ENCODE results near the gene NR1D2.

DNA sequence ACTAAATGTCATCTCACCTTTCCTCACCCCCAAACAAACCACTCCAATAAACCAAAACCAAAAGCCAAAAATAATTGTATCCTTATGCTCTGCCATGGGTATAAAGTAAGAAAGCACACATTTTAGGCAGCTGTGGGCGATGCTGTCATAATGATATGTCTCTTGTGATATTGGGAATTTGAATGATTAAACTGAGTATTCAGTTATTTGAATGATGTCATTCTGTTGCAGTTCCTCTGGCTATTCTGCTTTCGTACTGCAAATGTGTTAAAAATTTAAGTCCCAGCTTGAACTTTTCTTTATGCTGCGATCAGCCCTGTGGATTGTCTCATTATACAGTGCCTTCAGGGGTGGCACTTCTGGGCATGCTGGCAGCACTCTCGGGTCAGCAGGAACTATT lies 10.8 kb upstream of the NR1D2 start:
- TF ChIP-seq CTCF (conservative IDR thresholded peaks at IDR 0.05; ENCODE audit: low read depth, low read length) (no peak), EZH2 (IDR thresholded peaks at IDR 0.05; ENCODE audit: borderline replicate concordance, low read depth, low read length, poor library complexity, severe bottlenecking) (no peak)

Data from A673 (cell line).